ENCODE data around the gene GAST. TPM values are rescaled to one million over a fixed set of nuclear protein-coding genes. Genes with fewer than 3 reads are reported as not detected.
A peak's percentile ranks its signal among the peaks of the same experiment; 100 is the strongest.
"Not testable (repeated sequence)": the region's sequence is repeated elsewhere in the genome, so short reads cannot be mapped to it uniquely, and the experiment has no call there.

The GAST gene
- total RNA-seq, 1 donor from 2014 or later, result 119 TPM

DNA sequence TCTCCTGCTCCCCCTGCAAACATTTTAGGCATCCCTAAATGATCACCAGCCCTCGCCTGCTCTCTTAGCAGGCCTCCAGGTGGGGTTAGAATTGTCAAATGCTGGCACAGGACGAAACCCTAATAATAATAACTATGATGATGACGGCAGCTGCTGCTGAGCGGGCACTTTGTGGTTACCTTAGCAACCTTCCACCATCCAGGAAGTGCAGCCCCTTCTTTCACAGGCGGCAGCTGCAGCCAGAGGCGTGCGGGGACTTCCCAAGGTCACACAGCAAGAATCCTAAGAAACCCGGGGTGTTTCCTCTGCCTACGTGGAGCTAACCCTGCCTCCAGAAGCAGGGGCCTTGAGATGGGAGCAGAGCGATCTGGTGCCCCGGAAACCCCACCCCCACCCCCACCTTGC, 45.9 kb upstream of the GAST start:
- TF ChIP-seq, protein P1, sequence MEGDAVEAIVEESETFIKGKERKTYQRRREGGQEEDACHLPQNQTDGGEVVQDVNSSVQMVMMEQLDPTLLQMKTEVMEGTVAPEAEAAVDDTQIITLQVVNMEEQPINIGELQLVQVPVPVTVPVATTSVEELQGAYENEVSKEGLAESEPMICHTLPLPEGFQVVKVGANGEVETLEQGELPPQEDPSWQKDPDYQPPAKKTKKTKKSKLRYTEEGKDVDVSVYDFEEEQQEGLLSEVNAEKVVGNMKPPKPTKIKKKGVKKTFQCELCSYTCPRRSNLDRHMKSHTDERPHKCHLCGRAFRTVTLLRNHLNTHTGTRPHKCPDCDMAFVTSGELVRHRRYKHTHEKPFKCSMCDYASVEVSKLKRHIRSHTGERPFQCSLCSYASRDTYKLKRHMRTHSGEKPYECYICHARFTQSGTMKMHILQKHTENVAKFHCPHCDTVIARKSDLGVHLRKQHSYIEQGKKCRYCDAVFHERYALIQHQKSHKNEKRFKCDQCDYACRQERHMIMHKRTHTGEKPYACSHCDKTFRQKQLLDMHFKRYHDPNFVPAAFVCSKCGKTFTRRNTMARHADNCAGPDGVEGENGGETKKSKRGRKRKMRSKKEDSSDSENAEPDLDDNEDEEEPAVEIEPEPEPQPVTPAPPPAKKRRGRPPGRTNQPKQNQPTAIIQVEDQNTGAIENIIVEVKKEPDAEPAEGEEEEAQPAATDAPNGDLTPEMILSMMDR (conservative IDR thresholded peaks at IDR 0.05), result peak; percentile 2
- no peaks in the 10 kb centered on the region for H3K27me3 Mint-ChIP-seq
- H3K36me3 Mint-ChIP-seq, result no peaks in the 10 kb centered on the region
- DNase-seq (ENCODE audit: extremely low spot score, unreplicated experiment), result no peak
- H3K4me1 Mint-ChIP-seq (ENCODE audit: unreplicated experiment), result peaks cover 30% of the 10 kb centered on the region
- peak overlapping the region; percentile 90 for H3K4me3 Mint-ChIP-seq
- H3K27ac Mint-ChIP-seq, result peak overlapping the region; percentile 98
- no peaks in the 10 kb centered on the region for H3K9me3 Mint-ChIP-seq

DNA sequence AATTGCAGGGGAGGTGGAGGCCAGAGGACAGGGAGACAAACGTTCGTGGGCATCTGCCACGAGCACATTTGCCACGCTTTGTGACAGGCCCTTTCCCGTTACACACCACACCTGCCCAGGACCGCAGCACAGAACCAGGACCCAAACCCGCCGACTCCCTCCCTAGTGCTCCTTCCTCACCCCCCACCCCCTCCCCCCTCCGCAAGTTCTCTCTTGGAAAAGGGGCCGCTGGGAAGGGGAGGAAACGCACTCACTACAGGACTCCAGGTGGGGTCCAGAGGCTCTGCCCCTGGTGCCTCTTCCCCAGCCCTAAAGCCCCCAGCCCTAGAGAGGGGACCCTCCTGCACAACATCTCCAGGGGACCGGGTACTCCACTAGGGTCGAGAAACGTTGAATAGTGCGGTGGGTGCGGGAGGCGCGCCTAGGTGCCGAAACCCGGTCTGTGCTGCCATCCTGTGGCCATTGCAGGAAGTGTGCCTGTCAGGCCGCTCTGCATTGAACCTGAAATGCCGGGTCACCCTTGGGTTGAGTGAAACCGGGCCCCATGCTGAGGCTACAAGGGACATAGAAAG, 45.3 kb upstream of the GAST start:
- TF ChIP-seq, protein P1 (conservative IDR thresholded peaks at IDR 0.05), result peak; percentile 96
- Mint-ChIP-seq H3K36me3 (no peaks in the 10 kb centered on the region), H3K4me1 (ENCODE audit: unreplicated experiment) (peaks cover 30% of the 10 kb centered on the region), H3K4me3 (peak overlapping the region; percentile 90), H3K27me3 (no peaks in the 10 kb centered on the region), H3K27ac (peak overlapping the region; percentile 98), H3K9me3 (no peaks in the 10 kb centered on the region)
- DNase-seq (ENCODE audit: extremely low spot score, unreplicated experiment), result peak; percentile 88

DNA sequence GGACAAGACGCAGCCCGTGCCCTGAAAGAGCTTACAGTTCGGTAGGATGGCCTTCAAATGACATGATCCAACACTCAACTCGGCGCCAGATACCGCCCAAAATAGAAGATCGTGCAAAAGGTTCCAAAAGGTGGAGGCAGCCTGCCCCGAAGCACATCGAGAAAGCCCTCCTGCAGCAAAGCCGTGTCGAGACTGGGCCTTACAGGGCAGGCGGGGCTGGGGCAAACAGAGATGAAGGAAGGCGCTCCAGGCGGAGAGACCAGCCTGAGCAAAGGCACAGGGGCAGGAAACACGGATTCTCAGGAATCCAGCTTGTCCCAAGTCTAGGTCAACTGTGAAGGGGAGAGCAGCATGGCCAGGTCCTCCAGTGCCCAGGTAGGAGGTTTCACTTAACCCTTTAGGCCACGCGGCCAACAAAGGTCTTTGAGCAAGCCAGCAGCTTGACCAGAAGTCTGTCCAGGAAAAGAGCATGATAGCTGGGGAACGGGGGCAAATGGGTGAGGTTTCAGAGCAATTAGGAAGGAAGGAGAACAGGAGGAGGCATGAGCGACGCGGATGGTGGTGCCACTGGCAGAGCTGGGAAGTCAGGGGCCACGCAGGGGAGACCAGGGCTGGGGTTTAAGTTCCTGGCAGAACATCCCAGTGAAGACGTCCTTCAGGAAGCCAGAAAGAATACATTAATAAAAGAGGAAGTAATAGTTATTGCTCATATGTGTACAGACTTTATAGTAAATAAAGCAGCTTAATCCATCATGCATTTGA, 44.7 kb upstream of the GAST start:
- peak overlapping the region; percentile 98 for H3K27ac Mint-ChIP-seq
- DNase-seq (ENCODE audit: extremely low spot score, unreplicated experiment), result no peak
- no peaks in the 10 kb centered on the region for H3K9me3 Mint-ChIP-seq
- H3K36me3 Mint-ChIP-seq, result no peaks in the 10 kb centered on the region
- H3K4me3 Mint-ChIP-seq, result peak overlapping the region; percentile 90
- peaks cover 30% of the 10 kb centered on the region for H3K4me1 Mint-ChIP-seq (ENCODE audit: unreplicated experiment)
- TF ChIP-seq, protein P1 (conservative IDR thresholded peaks at IDR 0.05), result no peak
- H3K27me3 Mint-ChIP-seq, result no peaks in the 10 kb centered on the region

DNA sequence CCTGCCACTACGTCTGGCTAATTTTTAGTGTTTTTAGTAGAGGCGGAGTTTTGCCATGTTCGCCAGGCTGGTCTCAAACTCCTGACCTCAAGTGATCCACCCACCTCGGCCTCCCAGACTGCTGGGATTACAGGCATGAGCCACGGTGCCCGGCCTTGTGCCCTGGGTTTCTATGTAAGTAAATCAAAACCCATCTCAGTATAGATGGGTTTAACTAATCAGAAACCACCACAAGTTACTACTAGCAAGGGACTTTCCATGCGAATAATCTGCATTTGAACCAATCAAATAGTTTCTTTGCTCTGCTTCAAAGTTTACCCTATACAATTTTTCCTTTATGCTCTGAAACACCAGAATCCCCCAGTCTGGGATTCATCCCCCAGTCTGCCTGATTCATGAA, 40.0 kb upstream of the GAST start:
- Mint-ChIP-seq H3K27me3 (no peaks in the 10 kb centered on the region), H3K27ac (no peak overlapping the region), H3K9me3 (no peaks in the 10 kb centered on the region), H3K4me3 (no peak overlapping the region), H3K36me3 (no peaks in the 10 kb centered on the region), H3K4me1 (ENCODE audit: unreplicated experiment) (peaks cover 22% of the 10 kb centered on the region)
- no peak for DNase-seq (ENCODE audit: extremely low spot score, unreplicated experiment)
- TF ChIP-seq, protein P1 (conservative IDR thresholded peaks at IDR 0.05), result no peak

DNA sequence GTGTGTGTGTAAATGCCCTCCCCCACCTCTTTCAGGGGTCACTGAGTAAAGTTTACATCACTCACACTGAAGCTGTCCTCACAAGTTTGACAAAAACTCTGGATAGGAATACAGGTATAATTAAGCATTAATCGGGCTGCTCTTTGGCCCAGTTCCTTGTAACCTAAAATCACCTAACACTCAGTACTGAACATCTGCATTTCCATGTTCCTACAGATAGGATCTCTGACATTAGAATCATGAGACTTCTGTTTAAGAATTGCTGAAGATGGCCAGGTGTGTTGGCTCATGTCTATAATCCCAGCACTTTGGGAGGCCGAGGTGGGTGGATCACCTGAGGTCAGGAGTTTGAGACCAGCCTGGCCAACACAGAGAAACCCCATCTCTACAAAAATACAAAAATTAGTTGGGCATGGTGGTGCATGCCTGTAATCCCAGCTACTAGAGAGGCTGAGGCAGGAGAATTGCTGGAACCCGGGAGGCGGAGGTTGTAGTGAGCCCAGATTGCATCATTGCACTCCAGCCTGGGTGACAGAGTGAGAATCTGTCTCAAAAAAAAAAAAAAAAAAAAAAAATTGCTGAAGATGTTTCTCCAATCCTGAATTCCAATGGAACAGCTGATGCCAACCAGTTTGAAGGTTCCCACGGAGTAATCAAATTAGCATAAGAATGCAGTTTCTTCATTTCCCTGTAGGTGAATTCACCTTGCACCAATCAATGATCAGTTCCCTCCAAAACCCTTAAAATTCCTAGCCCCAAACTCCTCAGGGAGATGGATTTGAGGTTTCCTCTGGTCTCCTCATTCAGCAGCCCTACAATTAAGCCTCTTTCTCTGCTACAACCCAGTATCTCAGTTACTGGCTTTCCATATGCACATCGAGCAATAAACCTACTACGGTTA, 36.7 kb upstream of the GAST start:
- Mint-ChIP-seq H3K4me1 (ENCODE audit: unreplicated experiment) (peaks cover 22% of the 10 kb centered on the region), H3K4me3 (peak overlapping the region; percentile 7)
- not testable (repeated sequence) for H3K9me3 Mint-ChIP-seq; DNase-seq (ENCODE audit: extremely low spot score, unreplicated experiment); H3K27me3 Mint-ChIP-seq; H3K27ac Mint-ChIP-seq; H3K36me3 Mint-ChIP-seq
